ENCODE data around the gene KCNQ1.

GRCh38 chr11:2519517-2519861 lies 74.7 kb downstream of the KCNQ1 start:
- no peak for TF ChIP-seq POLR2A (IDR thresholded peaks at IDR 0.05; ENCODE audit: low read length)
- TF ChIP-seq GATA1 (IDR thresholded peaks at IDR 0.05; ENCODE audit: low read depth, low read length): no peak
